ENCODE data around the gene MAPK8IP1. TPM values are rescaled to one million over a fixed set of nuclear protein-coding genes. Genes with fewer than 3 reads are reported as not detected.
A peak's percentile ranks its signal among the peaks of the same experiment; 100 is the strongest.

MAPK8IP1 gene
- total RNA-seq, 6 experiments from 2014 or later = 1.7 to 6.2 (median 2.6) TPM

GRCh38 chr11:45848654-45849081 lies 36.8 kb upstream of the MAPK8IP1 start:
- peak in 1 of 3 donors; percentile 66 for DNase-seq
- H3K36me3 ChIP-seq = no peaks in the 10 kb centered on the region
- 23% methylated on average over 5 of the region's 8 CpGs for WGBS (ENCODE audit: insufficient coverage, low coverage, low lambda C conversion rate, missing lambda C conversion rate)
- intact Hi-C loops (cut with DNase I) = no loop called here
- peak overlapping the region; percentile 87 to 92 (median 91) for H3K4me3 ChIP-seq
- TF ChIP-seq POLR2A (IDR thresholded peaks at IDR 0.05) = peak; percentile 59
- TF ChIP-seq, protein P1, sequence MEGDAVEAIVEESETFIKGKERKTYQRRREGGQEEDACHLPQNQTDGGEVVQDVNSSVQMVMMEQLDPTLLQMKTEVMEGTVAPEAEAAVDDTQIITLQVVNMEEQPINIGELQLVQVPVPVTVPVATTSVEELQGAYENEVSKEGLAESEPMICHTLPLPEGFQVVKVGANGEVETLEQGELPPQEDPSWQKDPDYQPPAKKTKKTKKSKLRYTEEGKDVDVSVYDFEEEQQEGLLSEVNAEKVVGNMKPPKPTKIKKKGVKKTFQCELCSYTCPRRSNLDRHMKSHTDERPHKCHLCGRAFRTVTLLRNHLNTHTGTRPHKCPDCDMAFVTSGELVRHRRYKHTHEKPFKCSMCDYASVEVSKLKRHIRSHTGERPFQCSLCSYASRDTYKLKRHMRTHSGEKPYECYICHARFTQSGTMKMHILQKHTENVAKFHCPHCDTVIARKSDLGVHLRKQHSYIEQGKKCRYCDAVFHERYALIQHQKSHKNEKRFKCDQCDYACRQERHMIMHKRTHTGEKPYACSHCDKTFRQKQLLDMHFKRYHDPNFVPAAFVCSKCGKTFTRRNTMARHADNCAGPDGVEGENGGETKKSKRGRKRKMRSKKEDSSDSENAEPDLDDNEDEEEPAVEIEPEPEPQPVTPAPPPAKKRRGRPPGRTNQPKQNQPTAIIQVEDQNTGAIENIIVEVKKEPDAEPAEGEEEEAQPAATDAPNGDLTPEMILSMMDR (IDR thresholded peaks at IDR 0.05) = no peak
- H3K27me3 ChIP-seq = no peaks in the 10 kb centered on the region
- peaks cover 0 to 82% (median 31%) of the 10 kb centered on the region in 4 donors for H3K4me1 ChIP-seq
- H3K9me3 ChIP-seq = no peaks in the 10 kb centered on the region
- ATAC-seq = peak; percentile 9 to 53 (median 21)
- peak overlapping the region; percentile 91 to 93 (median 93) for H3K27ac ChIP-seq

DNA sequence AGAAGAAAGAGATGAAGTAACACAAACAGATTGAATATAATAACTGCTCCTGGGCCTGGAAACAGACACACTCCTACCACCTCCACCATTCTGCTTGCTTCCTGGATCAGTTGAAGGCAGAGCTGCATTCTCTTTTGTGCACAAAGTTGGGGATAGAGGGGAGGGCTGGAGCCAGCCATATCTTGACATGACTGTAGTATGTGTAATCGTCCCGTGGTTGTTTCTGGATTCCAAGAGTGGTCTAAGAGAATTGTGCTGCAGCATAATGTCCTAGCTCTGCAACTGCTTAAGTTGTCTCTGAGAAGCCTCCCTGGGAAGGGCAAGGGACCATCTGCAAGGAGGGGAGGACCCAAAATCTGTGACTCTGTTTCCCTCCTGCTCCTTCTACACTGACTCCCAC lies 35.0 kb upstream of the MAPK8IP1 start:
- DNase-seq = no peak
- Histone ChIP-seq H3K27me3 (no peaks in the 10 kb centered on the region), H3K4me1 (peaks cover 0 to 77% (median 34%) of the 10 kb centered on the region in 4 donors), H3K4me3 (peak overlapping the region in 1 of 3 donors; percentile 91), H3K27ac (peak overlapping the region in 2 of 3 donors; percentile 91 to 93), H3K9me3 (no peaks in the 10 kb centered on the region), H3K36me3 (no peaks in the 10 kb centered on the region)
- WGBS (ENCODE audit: insufficient coverage, low coverage, low lambda C conversion rate, missing lambda C conversion rate) = 27% methylated on average over 2 of the region's 2 CpGs
- TF ChIP-seq, protein P1 (IDR thresholded peaks at IDR 0.05) = no peak
- TF ChIP-seq POLR2A (IDR thresholded peaks at IDR 0.05) = no peak
- intact Hi-C loops (cut with DNase I) = no loop called here
- ATAC-seq = no peak

DNA sequence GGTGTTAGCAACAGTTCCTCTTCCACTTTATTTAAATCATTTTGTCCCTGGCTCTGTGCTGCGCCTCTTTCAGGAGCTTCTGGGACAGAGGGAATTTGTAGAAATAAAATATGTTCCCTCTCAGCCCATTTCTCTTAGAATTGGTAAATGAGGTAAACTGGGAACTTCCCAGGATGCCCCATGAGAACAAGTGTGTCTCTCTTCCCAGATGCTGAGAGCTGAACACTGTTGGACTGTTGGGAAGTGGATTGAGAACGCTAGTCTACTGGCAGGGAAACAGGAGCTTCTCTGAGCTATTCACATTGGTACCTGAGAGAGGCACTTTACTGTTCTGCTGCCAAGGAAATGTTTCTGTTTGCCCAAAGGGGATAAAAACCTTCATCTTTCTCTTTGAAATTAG lies 34.2 kb upstream of the MAPK8IP1 start:
- TF ChIP-seq, protein P1 (IDR thresholded peaks at IDR 0.05) = no peak
- TF ChIP-seq POLR2A (IDR thresholded peaks at IDR 0.05) = no peak
- ATAC-seq = no peak
- H3K4me1 ChIP-seq = peaks cover 0 to 77% (median 35%) of the 10 kb centered on the region in 4 donors
- no peak for DNase-seq
- H3K27ac ChIP-seq = peak overlapping the region; percentile 15 to 93 (median 91)
- no peaks in the 10 kb centered on the region for H3K9me3 ChIP-seq
- H3K36me3 ChIP-seq = peaks cover 0 to 5% (median 3%) of the 10 kb centered on the region in 4 donors
- WGBS (ENCODE audit: insufficient coverage, low coverage, low lambda C conversion rate, missing lambda C conversion rate) = 44% methylated on average over 2 of the region's 2 CpGs
- H3K27me3 ChIP-seq = no peaks in the 10 kb centered on the region
- intact Hi-C loops (cut with DNase I) = no loop called here
- no peak overlapping the region for H3K4me3 ChIP-seq

GRCh38 chr11:45852018-45852711 lies 33.3 kb upstream of the MAPK8IP1 start:
- intact Hi-C loops (cut with DNase I) = no loop called here
- Histone ChIP-seq H3K4me3 (peak overlapping the region in 1 of 3 donors; percentile 3), H3K9me3 (no peaks in the 10 kb centered on the region), H3K36me3 (peaks cover 0 to 12% (median 7%) of the 10 kb centered on the region in 4 donors), H3K27me3 (no peaks in the 10 kb centered on the region), H3K27ac (peak overlapping the region; percentile 15 to 93 (median 91)), H3K4me1 (peaks cover 0 to 79% (median 34%) of the 10 kb centered on the region in 4 donors)
- WGBS (ENCODE audit: insufficient coverage, low coverage, low lambda C conversion rate, missing lambda C conversion rate) = 44% methylated on average over 4 of the region's 4 CpGs
- peak in 1 of 3 donors; percentile 84 for DNase-seq
- peak; percentile 19 to 48 (median 39) for ATAC-seq
- no peak for TF ChIP-seq POLR2A (IDR thresholded peaks at IDR 0.05)
- TF ChIP-seq, protein P1 (IDR thresholded peaks at IDR 0.05) = no peak
